Ishikawa (cell line): ENCODE measurements around the gene FGF21.

ENCODE experiments used
- CEBPB ChIP-seq: IDR thresholded peaks from 2 replicates; pipeline ENCODE4 v1.6.1; 2012
- CREB1 ChIP-seq: IDR thresholded peaks from 2 replicates; pipeline ENCODE4 v1.6.1; 2012; ENCODE audit warnings: low read depth
- EGR1 ChIP-seq: IDR thresholded peaks from 2 replicates; pipeline ENCODE4 v1.6.1; 2012
- EP300 ChIP-seq: IDR thresholded peaks from 2 replicates; pipeline ENCODE4 v1.6.1; 2012; ENCODE audit warnings: borderline replicate concordance
- FOXM1 ChIP-seq: IDR thresholded peaks from 2 replicates; pipeline ENCODE4 v1.6.1; 2012; ENCODE audit warnings: low read depth, borderline replicate concordance
- NFIC ChIP-seq: IDR thresholded peaks from 2 replicates; pipeline ENCODE4 v1.6.1; 2012
- RAD21 ChIP-seq: IDR thresholded peaks from 2 replicates; pipeline ENCODE4 v1.6.1; 2012; ENCODE audit warnings: low read depth
- TAF1 ChIP-seq: IDR thresholded peaks from 2 replicates; pipeline ENCODE4 v1.6.1; 2012; ENCODE audit warnings: low read depth, mild to moderate bottlenecking
- TCF12 ChIP-seq: IDR thresholded peaks from 2 replicates; pipeline ENCODE4 v1.6.1; 2012; ENCODE audit warnings: low read depth
- TEAD4 ChIP-seq: IDR thresholded peaks from 2 replicates; pipeline ENCODE4 v1.6.1; 2012
- USF1 ChIP-seq: IDR thresholded peaks from 2 replicates; pipeline ENCODE4 v1.6.1; 2012
- YY1 ChIP-seq: IDR thresholded peaks from 2 replicates; pipeline ENCODE4 v1.6.1; 2012; ENCODE audit warnings: low read depth
- ZBTB7A ChIP-seq: IDR thresholded peaks from 2 replicates; pipeline ENCODE4 v1.6.1; 2012; ENCODE audit warnings: low read depth
- TF ChIP-seq, protein P1 (sequence below): IDR thresholded peaks from 2 replicates; pipeline ENCODE4 v1.6.1; 2012
- TF ChIP-seq, protein P2 (sequence below): IDR thresholded peaks from 2 replicates; pipeline ENCODE4 v1.6.1; 2012; ENCODE audit warnings: low read depth, mild to moderate bottlenecking

Gene FGF21

GRCh38 chr19:48720251-48720612, 35.1 kb upstream of the FGF21 start:
- TF ChIP-seq CREB1 (no peak), USF1 (no peak), NFIC (no peak), ZBTB7A (no peak), EP300 (no peak), TEAD4 (no peak), RAD21 (no peak)

DNA sequence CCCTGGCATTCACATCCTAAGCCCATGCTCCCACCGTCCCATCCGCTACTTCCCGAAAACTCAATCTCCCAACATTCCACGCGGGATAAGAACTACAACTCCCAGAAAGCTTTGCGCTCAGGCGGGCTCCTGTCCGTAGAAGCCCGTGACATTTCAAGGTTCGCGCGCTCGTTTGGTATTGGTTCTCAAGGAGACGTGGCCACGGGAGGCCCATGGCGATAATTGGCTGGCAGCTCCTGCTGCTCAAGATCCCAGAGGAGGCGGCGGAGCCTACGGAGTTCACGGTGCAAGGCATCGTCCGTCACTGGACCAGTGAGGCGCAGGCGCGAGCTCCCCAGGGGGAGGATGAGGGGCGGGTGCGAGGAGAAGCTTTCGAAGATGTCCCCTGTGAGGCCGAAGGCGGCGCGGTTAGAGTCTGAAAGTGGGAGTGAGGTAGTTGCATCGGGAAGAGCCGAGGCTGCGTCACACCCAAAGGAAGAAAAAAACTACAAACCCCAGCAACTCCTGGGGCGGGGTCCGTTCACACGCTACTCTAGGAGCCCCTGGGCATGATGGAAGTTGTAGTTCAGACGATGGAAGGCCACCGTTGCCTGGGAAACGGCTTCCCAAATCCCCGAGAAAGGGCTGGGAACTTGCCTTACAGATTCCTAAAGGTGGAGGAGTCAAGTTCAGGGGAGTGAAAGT, 34.6 kb upstream of the FGF21 start:
- peak; percentile 53 for TF ChIP-seq TCF12
- peak; percentile 37; the same call in 1 of the 2 replicates for TF ChIP-seq TEAD4
- TF ChIP-seq, protein P1, sequence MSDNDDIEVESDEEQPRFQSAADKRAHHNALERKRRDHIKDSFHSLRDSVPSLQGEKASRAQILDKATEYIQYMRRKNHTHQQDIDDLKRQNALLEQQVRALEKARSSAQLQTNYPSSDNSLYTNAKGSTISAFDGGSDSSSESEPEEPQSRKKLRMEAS, result peak; percentile 67
- TF ChIP-seq USF1, result peak; percentile 70
- TF ChIP-seq CEBPB, result no peak
- no peak for TF ChIP-seq ZBTB7A
- 0 out of 2 replicates have a peak, but pooled peaks have one; percentile 17 for TF ChIP-seq TAF1
- TF ChIP-seq YY1, result peak; percentile 50
- no peak for TF ChIP-seq EGR1
- TF ChIP-seq RAD21, result no peak
- TF ChIP-seq, protein P2, sequence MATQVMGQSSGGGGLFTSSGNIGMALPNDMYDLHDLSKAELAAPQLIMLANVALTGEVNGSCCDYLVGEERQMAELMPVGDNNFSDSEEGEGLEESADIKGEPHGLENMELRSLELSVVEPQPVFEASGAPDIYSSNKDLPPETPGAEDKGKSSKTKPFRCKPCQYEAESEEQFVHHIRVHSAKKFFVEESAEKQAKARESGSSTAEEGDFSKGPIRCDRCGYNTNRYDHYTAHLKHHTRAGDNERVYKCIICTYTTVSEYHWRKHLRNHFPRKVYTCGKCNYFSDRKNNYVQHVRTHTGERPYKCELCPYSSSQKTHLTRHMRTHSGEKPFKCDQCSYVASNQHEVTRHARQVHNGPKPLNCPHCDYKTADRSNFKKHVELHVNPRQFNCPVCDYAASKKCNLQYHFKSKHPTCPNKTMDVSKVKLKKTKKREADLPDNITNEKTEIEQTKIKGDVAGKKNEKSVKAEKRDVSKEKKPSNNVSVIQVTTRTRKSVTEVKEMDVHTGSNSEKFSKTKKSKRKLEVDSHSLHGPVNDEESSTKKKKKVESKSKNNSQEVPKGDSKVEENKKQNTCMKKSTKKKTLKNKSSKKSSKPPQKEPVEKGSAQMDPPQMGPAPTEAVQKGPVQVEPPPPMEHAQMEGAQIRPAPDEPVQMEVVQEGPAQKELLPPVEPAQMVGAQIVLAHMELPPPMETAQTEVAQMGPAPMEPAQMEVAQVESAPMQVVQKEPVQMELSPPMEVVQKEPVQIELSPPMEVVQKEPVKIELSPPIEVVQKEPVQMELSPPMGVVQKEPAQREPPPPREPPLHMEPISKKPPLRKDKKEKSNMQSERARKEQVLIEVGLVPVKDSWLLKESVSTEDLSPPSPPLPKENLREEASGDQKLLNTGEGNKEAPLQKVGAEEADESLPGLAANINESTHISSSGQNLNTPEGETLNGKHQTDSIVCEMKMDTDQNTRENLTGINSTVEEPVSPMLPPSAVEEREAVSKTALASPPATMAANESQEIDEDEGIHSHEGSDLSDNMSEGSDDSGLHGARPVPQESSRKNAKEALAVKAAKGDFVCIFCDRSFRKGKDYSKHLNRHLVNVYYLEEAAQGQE, result no peak
- TF ChIP-seq NFIC, result no peak; the same call in 1 of the 2 replicates
- peak; percentile 45; the same call in 1 of the 2 replicates for TF ChIP-seq CREB1
- peak; percentile 87 for TF ChIP-seq FOXM1

DNA sequence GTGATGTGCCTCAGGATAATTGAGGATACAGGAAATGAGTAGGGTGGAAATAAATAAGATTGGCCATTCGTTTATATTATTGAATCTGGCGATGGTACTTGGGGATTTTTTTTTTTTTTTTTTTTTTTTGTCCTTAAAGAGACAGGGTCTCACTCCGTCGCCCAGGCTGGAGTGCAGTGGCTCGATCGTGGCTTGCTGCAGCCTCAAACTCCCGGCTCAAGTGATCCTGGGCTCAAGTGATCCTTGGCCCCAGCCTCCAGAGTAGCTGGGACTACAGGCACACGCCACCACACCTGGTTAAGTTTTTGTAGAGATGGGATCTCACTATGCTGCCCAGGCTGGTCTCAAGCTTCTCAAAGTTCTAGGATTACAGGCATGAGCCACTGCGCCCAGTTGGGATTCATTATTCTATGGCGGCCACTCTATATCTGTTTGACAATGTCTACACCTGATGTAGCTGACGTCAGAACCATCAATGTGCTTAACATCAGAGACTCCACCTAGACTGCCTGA, 33.1 kb upstream of the FGF21 start:
- TF ChIP-seq, protein P2, result no peak
- TF ChIP-seq ZBTB7A, result no peak
- TF ChIP-seq TCF12, result no peak
- TF ChIP-seq TEAD4, result no peak
- TF ChIP-seq CEBPB, result no peak
- TF ChIP-seq CREB1, result no peak
- TF ChIP-seq, protein P1, result no peak
- TF ChIP-seq EP300, result no peak
- no peak for TF ChIP-seq FOXM1
- no peak for TF ChIP-seq RAD21
- no peak for TF ChIP-seq USF1
- TF ChIP-seq NFIC, result no peak
- TF ChIP-seq YY1, result no peak
- no peak for TF ChIP-seq TAF1
- TF ChIP-seq EGR1, result no peak

GRCh38 chr19:48724796-48725753, 30.2 kb upstream of the FGF21 start:
- TF ChIP-seq EGR1 (no peak), CEBPB (no peak), NFIC (peak; percentile 57; the same call in 1 of the 2 replicates), CREB1 (peak; percentile 72; the same call in 1 of the 2 replicates)
